Measurements from ENCODE around the gene STH.

STH gene

DNA sequence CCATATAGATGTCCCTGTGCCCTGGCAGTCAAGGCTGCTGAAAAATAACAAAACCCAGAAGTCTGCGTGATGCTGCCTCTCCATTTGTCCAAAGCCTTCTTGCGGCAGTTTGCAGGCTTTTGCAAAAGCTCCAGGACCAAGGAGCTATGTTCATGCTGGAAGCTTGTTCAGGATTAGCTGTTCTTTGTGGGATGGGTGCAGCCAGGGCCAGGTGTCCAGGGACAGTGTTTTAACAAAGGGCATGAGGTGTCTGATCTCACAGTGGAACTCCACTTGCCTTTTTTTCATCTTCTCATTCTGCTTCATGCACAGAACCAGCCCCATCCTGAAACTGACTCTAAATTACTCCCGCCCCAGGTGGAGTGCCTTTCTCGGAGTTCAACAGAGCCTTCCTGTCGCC, 31.7 kb upstream of the STH start:
- TF ChIP-seq ZNF565 (CRISPR knock-in tag; conservative IDR thresholded peaks at IDR 0.05; ENCODE audit: low read depth): no peak
- no peak for TF ChIP-seq SNAI2 (CRISPR knock-in tag; IDR thresholded peaks at IDR 0.05)
- TF ChIP-seq, protein P1, sequence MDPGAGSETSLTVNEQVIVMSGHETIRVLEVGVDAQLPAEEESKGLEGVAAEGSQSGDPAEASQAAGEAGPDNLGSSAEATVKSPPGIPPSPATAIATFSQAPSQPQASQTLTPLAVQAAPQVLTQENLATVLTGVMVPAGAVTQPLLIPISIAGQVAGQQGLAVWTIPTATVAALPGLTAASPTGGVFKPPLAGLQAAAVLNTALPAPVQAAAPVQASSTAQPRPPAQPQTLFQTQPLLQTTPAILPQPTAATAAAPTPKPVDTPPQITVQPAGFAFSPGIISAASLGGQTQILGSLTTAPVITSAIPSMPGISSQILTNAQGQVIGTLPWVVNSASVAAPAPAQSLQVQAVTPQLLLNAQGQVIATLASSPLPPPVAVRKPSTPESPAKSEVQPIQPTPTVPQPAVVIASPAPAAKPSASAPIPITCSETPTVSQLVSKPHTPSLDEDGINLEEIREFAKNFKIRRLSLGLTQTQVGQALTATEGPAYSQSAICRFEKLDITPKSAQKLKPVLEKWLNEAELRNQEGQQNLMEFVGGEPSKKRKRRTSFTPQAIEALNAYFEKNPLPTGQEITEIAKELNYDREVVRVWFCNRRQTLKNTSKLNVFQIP (CRISPR knock-in tag; IDR thresholded peaks at IDR 0.05; ENCODE audit: borderline replicate concordance, low read depth): no peak
- TF ChIP-seq, protein P2, sequence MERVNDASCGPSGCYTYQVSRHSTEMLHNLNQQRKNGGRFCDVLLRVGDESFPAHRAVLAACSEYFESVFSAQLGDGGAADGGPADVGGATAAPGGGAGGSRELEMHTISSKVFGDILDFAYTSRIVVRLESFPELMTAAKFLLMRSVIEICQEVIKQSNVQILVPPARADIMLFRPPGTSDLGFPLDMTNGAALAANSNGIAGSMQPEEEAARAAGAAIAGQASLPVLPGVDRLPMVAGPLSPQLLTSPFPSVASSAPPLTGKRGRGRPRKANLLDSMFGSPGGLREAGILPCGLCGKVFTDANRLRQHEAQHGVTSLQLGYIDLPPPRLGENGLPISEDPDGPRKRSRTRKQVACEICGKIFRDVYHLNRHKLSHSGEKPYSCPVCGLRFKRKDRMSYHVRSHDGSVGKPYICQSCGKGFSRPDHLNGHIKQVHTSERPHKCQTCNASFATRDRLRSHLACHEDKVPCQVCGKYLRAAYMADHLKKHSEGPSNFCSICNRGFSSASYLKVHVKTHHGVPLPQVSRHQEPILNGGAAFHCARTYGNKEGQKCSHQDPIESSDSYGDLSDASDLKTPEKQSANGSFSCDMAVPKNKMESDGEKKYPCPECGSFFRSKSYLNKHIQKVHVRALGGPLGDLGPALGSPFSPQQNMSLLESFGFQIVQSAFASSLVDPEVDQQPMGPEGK (CRISPR knock-in tag; IDR thresholded peaks at IDR 0.05; ENCODE audit: borderline replicate concordance): no peak
- no peak for ATAC-seq

DNA sequence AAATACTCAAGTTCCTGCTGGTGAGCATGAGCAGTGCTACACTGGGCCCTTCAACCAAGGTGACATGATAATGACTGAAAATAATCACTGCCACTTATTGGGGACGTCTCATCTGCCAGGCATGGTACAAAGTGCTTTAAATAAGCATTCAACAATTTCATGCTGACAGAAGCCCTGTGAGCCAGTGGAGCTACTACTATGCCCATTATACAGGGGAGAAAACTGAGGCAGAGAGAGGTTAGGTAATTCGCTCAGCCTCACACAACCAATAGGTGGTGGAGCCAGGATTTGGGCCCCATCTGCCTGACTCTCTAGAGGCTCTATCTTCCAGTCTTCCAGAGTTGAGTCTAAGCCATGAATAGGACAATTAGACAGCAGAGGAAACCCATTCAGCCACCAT, 30.3 kb upstream of the STH start:
- no peak for ATAC-seq
- TF ChIP-seq ESRRG (CRISPR knock-in tag; IDR thresholded peaks at IDR 0.05) (no peak), ARNTL (CRISPR knock-in tag; IDR thresholded peaks at IDR 0.05; ENCODE audit: borderline replicate concordance, low read depth) (no peak), BACH2 (CRISPR knock-in tag; IDR thresholded peaks at IDR 0.05; ENCODE audit: borderline replicate concordance) (no peak), ZFP30 (CRISPR knock-in tag; IDR thresholded peaks at IDR 0.05) (no peak), CSDC2 (CRISPR knock-in tag; IDR thresholded peaks at IDR 0.05) (no peak), SNAI2 (CRISPR knock-in tag; IDR thresholded peaks at IDR 0.05) (no peak)
- TF ChIP-seq, protein P3, sequence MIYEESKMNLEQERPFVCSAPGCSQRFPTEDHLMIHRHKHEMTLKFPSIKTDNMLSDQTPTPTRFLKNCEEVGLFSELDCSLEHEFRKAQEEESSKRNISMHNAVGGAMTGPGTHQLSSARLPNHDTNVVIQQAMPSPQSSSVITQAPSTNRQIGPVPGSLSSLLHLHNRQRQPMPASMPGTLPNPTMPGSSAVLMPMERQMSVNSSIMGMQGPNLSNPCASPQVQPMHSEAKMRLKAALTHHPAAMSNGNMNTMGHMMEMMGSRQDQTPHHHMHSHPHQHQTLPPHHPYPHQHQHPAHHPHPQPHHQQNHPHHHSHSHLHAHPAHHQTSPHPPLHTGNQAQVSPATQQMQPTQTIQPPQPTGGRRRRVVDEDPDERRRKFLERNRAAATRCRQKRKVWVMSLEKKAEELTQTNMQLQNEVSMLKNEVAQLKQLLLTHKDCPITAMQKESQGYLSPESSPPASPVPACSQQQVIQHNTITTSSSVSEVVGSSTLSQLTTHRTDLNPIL (CRISPR knock-in tag; IDR thresholded peaks at IDR 0.05; ENCODE audit: low read depth): no peak
- TF ChIP-seq, protein P4, sequence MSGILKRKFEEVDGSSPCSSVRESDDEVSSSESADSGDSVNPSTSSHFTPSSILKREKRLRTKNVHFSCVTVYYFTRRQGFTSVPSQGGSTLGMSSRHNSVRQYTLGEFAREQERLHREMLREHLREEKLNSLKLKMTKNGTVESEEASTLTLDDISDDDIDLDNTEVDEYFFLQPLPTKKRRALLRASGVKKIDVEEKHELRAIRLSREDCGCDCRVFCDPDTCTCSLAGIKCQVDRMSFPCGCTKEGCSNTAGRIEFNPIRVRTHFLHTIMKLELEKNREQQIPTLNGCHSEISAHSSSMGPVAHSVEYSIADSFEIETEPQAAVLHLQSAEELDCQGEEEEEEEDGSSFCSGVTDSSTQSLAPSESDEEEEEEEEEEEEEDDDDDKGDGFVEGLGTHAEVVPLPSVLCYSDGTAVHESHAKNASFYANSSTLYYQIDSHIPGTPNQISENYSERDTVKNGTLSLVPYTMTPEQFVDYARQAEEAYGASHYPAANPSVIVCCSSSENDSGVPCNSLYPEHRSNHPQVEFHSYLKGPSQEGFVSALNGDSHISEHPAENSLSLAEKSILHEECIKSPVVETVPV (CRISPR knock-in tag; IDR thresholded peaks at IDR 0.05): no peak

DNA sequence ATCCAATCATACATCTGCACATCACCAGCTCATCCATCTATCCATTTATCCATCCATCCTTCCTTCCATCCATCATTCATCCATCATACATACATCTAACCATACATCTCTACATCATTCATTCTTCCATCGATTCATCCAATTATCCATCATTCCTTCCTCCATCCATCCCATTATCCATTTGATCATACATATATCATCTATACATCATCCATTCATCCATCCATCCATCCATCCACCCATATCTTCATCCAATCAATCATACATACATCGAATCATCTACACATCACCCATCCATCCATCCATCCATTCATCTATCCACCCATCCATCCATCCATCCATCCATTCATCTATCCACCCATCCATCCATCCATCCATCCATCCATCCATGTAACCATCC, 29.3 kb upstream of the STH start:
- TF ChIP-seq ARNTL (CRISPR knock-in tag; IDR thresholded peaks at IDR 0.05; ENCODE audit: borderline replicate concordance, low read depth) (no peak), OSR1 (CRISPR knock-in tag; IDR thresholded peaks at IDR 0.05) (no peak), ZFP30 (CRISPR knock-in tag; IDR thresholded peaks at IDR 0.05) (no peak), TOX (CRISPR knock-in tag; IDR thresholded peaks at IDR 0.05; ENCODE audit: borderline replicate concordance) (no peak), ESRRG (CRISPR knock-in tag; IDR thresholded peaks at IDR 0.05) (no peak), ISL1 (CRISPR knock-in tag; IDR thresholded peaks at IDR 0.05) (no peak), CSDC2 (CRISPR knock-in tag; IDR thresholded peaks at IDR 0.05) (no peak), TCF4 (CRISPR knock-in tag; IDR thresholded peaks at IDR 0.05; ENCODE audit: borderline replicate concordance) (no peak), SNAI2 (CRISPR knock-in tag; IDR thresholded peaks at IDR 0.05) (no peak), BACH2 (CRISPR knock-in tag; IDR thresholded peaks at IDR 0.05; ENCODE audit: borderline replicate concordance) (no peak), ZC3H10 (CRISPR knock-in tag; IDR thresholded peaks at IDR 0.05) (no peak)
- TF ChIP-seq, protein P4 (CRISPR knock-in tag; IDR thresholded peaks at IDR 0.05): no peak
- TF ChIP-seq, protein P2 (CRISPR knock-in tag; IDR thresholded peaks at IDR 0.05; ENCODE audit: borderline replicate concordance): no peak
- TF ChIP-seq, protein P3 (CRISPR knock-in tag; IDR thresholded peaks at IDR 0.05; ENCODE audit: low read depth): no peak
- ATAC-seq: no peak
